T-helper 1 cell treated with Interleukin-12 subunit alpha and Interleukin-12 subunit beta and Interleukin-4 antibody, amounts not matched to agents 30 μg/mL and 1 μg/mL, for 36 hours (primary cell): Measurements from ENCODE around the gene ANKRD22.

Experiments
- H3K27ac Mint-ChIP-seq: one replicate; pipeline ENCODE4 v1.8.0; 2021; ENCODE audit warnings: mild to moderate bottlenecking, mixed read lengths
- H3K27me3 Mint-ChIP-seq: one replicate; pipeline ENCODE4 v1.8.0; 2021; ENCODE audit warnings: low read depth, mixed read lengths
- H3K36me3 Mint-ChIP-seq: one replicate; pipeline ENCODE4 v1.8.0; 2021; ENCODE audit warnings: low read depth, mixed read lengths
- H3K4me1 Mint-ChIP-seq: one replicate; pipeline ENCODE4 v1.8.0; 2021; ENCODE audit warnings: low read depth, mixed read lengths
- H3K4me3 Mint-ChIP-seq: one replicate; pipeline ENCODE4 v1.8.0; 2021; ENCODE audit warnings: mild to moderate bottlenecking, moderate library complexity, mixed read lengths
- H3K9me3 Mint-ChIP-seq: one replicate; pipeline ENCODE4 v1.8.0; 2021; ENCODE audit warnings: mixed read lengths

Gene ANKRD22

DNA sequence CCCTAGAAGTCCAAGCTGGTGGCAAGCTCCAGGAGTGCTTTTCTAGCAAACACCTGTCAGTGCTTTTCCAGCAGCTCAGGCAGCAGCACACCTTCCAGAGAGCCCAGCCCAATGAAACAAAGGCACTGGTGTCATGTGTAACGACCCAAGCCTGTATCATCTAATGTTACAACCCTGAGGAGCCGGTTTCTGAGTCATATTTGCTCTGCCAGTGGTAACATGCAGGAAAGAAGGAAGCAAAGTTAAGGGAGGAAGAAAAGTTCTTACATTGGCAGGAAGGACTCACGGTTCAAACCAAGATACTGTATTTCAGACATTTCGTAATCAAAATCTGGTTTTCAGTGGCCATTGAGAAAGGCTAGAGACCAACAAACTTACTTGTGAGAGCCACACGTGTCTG lies at the start of gene ANKRD22:
TSS of gene ANKRD22 (minus strand) at position 139 of the 400 bp plus-strand sequence. CDS start 237 bp downstream, outside the sequence.
- H3K4me3 Mint-ChIP-seq: no peak within 1 kb of the TSS
- no peak within 1 kb of the TSS for H3K27ac Mint-ChIP-seq
- H3K9me3 Mint-ChIP-seq: no peaks in the 10 kb centered on the region
- H3K36me3 Mint-ChIP-seq: no peaks in the 10 kb centered on the region
- peaks cover 16% of the 10 kb centered on the region for H3K4me1 Mint-ChIP-seq
- H3K27me3 Mint-ChIP-seq: no peaks in the 10 kb centered on the region

GRCh38 chr10:88899886-88900285 lies 48.2 kb upstream of the ANKRD22 start:
- no peak overlapping the region for H3K27ac Mint-ChIP-seq
- no peak overlapping the region for H3K4me3 Mint-ChIP-seq
- no peaks in the 10 kb centered on the region for H3K27me3 Mint-ChIP-seq
- H3K9me3 Mint-ChIP-seq: no peaks in the 10 kb centered on the region
- peaks cover 49% of the 10 kb centered on the region for H3K4me1 Mint-ChIP-seq
- peaks cover 35% of the 10 kb centered on the region for H3K36me3 Mint-ChIP-seq

- peaks cover 32% of the 10 kb centered on the region for H3K36me3 Mint-ChIP-seq
- no peak overlapping the region for H3K27ac Mint-ChIP-seq
- no peaks in the 10 kb centered on the region for H3K27me3 Mint-ChIP-seq
- H3K4me1 Mint-ChIP-seq: peaks cover 51% of the 10 kb centered on the region
- no peak overlapping the region for H3K4me3 Mint-ChIP-seq
- H3K9me3 Mint-ChIP-seq: no peaks in the 10 kb centered on the region
These were observed 47.1 kb upstream of the ANKRD22 start for GRCh38 chr10:88898727-88899126.

GRCh38 chr10:88896994-88897853 lies 45.6 kb upstream of the ANKRD22 start:
- H3K4me3 Mint-ChIP-seq: no peak overlapping the region
- peaks cover 52% of the 10 kb centered on the region for H3K4me1 Mint-ChIP-seq
- H3K27ac Mint-ChIP-seq: peak overlapping the region; percentile 6
- H3K36me3 Mint-ChIP-seq: peaks cover 24% of the 10 kb centered on the region
- H3K27me3 Mint-ChIP-seq: no peaks in the 10 kb centered on the region
- H3K9me3 Mint-ChIP-seq: no peaks in the 10 kb centered on the region

DNA sequence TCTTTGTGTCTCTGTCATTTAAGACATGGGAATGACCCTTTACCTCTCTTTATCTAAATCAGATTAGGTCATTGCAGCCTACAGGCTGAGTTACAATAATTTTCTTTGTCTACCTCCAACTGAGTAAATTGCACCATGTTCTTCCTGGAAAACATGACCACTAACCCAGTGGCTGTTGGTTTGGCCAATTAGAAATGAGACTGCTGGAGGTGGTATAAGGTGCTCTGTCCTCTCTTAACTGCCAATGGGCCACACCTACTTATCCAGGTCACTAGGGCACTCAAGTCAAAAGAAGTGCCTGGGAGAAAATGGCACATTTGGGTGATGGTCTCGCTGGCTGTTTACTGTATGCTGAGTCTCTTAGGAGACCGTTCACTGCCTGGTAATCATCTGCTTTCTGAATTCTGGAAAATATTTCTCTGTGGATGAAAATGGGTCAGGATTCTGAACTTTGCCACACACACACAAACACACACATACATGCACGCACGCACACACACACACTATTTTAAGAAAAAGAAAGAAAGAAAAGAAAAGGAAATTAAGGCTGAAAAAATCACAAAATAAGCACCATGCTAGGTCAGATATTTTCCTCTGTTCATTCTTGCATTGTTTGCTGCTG lies 44.8 kb upstream of the ANKRD22 start:
- no peak overlapping the region for H3K4me3 Mint-ChIP-seq
- H3K27ac Mint-ChIP-seq: no peak overlapping the region
- H3K4me1 Mint-ChIP-seq: peaks cover 47% of the 10 kb centered on the region
- H3K27me3 Mint-ChIP-seq: no peaks in the 10 kb centered on the region
- peaks cover 18% of the 10 kb centered on the region for H3K36me3 Mint-ChIP-seq
- H3K9me3 Mint-ChIP-seq: no peaks in the 10 kb centered on the region

DNA sequence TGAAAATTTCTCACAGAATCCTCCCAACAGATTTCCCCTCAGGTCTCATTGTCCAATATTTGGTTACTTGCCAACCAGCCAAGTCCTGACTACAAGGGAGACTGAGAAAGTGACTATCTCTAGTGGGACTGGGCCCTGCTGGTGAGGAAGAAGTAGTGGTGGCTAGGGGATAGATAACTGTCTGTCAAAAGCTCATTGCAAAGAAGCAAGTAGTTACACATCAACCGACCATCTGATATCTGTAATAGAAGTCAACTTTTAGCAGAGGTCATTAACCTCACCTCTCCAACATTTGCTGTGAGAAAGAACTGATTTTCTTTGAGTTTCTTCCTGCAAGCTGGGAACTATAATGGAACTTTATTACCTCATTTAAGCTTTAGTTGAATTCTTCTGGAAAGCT lies 43.6 kb upstream of the ANKRD22 start:
- Mint-ChIP-seq H3K4me3 (no peak overlapping the region), H3K27me3 (no peaks in the 10 kb centered on the region), H3K4me1 (peaks cover 41% of the 10 kb centered on the region), H3K27ac (no peak overlapping the region), H3K9me3 (no peaks in the 10 kb centered on the region), H3K36me3 (peaks cover 24% of the 10 kb centered on the region)

DNA sequence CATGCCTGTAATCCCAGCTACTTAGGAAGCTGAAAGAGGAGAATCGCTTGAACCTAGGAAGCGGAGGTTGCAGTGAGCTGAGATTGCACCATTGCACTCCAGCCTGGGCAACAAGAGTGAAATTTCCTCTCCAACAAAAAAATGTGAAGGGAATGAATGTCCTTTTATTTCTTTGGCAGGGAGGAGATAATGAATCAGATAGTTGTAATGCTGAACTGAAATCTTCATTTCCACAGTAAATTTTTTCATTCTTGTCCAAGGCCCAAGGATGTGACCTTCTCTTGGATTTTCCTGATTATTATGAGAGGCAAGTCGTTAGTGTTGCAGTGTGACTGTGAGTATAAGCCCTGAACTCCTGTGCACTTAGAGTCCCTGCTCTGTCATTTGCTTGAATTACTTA lies 42.0 kb upstream of the ANKRD22 start:
- H3K4me1 Mint-ChIP-seq: peaks cover 46% of the 10 kb centered on the region

GRCh38 chr10:88892222-88892967 lies 40.8 kb upstream of the ANKRD22 start:
- Mint-ChIP-seq H3K27me3 (no peaks in the 10 kb centered on the region), H3K9me3 (no peaks in the 10 kb centered on the region), H3K4me3 (no peak overlapping the region), H3K36me3 (peaks cover 27% of the 10 kb centered on the region), H3K4me1 (peaks cover 49% of the 10 kb centered on the region), H3K27ac (no peak overlapping the region)

More for the DNA sequence above, 42.0 kb upstream of the ANKRD22 start:
- Mint-ChIP-seq H3K27ac (no peak overlapping the region), H3K9me3 (no peaks in the 10 kb centered on the region), H3K27me3 (no peaks in the 10 kb centered on the region), H3K4me3 (no peak overlapping the region), H3K36me3 (peaks cover 25% of the 10 kb centered on the region)

- Mint-ChIP-seq H3K27me3 (no peaks in the 10 kb centered on the region), H3K27ac (no peak overlapping the region), H3K4me3 (no peak overlapping the region), H3K9me3 (no peaks in the 10 kb centered on the region), H3K4me1 (peaks cover 39% of the 10 kb centered on the region), H3K36me3 (peaks cover 21% of the 10 kb centered on the region)
These were observed 39.2 kb upstream of the ANKRD22 start for GRCh38 chr10:88890681-88891381.

DNA sequence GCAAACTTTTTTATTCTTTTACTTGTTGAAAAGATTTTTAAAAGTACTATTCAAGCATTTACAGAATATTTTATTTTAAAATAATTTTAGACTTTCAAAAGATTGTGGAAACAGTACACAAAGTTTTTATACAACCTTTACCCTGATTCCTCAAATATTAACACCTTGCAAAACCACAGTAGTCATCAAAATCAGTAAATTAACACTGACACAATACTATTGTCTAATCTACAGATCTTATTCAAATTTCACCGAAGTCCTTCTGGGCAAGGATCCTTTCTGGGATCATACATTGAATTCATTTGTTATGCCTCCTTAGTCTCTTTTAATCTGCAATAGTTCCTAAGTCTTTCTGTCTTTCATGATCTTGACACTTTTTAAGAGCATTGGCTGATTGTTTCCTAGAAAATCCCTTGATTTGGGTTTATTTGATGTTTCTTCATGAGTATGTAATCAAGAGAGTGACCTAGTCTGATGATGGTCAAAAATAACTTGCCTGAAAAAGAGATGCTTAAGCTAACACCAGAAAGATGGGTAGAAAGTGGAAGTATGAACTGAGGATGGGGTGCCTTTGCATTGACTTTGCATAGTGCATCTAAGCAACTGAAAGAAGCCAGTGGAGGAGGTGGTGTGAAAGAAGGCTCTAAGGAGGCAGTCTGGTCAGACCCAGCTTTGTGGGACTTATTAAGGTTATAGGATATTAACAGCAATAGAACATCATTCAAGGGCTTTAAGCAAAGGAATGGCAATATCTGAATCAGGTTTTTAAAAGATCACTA lies 38.1 kb upstream of the ANKRD22 start:
- Mint-ChIP-seq H3K4me3 (no peak overlapping the region), H3K9me3 (no peaks in the 10 kb centered on the region), H3K36me3 (peaks cover 28% of the 10 kb centered on the region), H3K27ac (no peak overlapping the region), H3K4me1 (peaks cover 43% of the 10 kb centered on the region), H3K27me3 (no peaks in the 10 kb centered on the region)

GRCh38 chr10:88888810-88889445 lies 37.3 kb upstream of the ANKRD22 start:
- no peak overlapping the region for H3K27ac Mint-ChIP-seq
- H3K4me3 Mint-ChIP-seq: no peak overlapping the region
- no peaks in the 10 kb centered on the region for H3K27me3 Mint-ChIP-seq
- H3K9me3 Mint-ChIP-seq: no peaks in the 10 kb centered on the region
- peaks cover 27% of the 10 kb centered on the region for H3K36me3 Mint-ChIP-seq
- peaks cover 45% of the 10 kb centered on the region for H3K4me1 Mint-ChIP-seq

- Mint-ChIP-seq H3K36me3 (peaks cover 48% of the 10 kb centered on the region), H3K4me3 (no peak overlapping the region), H3K9me3 (no peaks in the 10 kb centered on the region)
These were observed 34.9 kb upstream of the ANKRD22 start for GRCh38 chr10:88886557-88886956.

GRCh38 chr10:88883448-88883809 lies 31.8 kb upstream of the ANKRD22 start:
- Mint-ChIP-seq H3K27ac (peak overlapping the region; percentile 65), H3K4me3 (peak overlapping the region; percentile 98), H3K27me3 (no peaks in the 10 kb centered on the region), H3K4me1 (peaks cover 61% of the 10 kb centered on the region), H3K9me3 (no peaks in the 10 kb centered on the region), H3K36me3 (peaks cover 37% of the 10 kb centered on the region)

More at GRCh38 chr10:88886557-88886956, 34.9 kb upstream of the ANKRD22 start:
- Mint-ChIP-seq H3K27me3 (no peaks in the 10 kb centered on the region), H3K27ac (no peak overlapping the region), H3K4me1 (peaks cover 61% of the 10 kb centered on the region)
